HG03457 (cell line): Measurements from ENCODE around the gene FAM78B.

Source experiments
- ATAC-seq: cut with Tn5 transposase; IDR thresholded peaks from one replicate; pipeline ENCODE4 v1.9.1; 2021; ENCODE audit warnings: moderate number of reproducible peaks; ENCODE audit not compliant: unreplicated experiment

Gene FAM78B

DNA sequence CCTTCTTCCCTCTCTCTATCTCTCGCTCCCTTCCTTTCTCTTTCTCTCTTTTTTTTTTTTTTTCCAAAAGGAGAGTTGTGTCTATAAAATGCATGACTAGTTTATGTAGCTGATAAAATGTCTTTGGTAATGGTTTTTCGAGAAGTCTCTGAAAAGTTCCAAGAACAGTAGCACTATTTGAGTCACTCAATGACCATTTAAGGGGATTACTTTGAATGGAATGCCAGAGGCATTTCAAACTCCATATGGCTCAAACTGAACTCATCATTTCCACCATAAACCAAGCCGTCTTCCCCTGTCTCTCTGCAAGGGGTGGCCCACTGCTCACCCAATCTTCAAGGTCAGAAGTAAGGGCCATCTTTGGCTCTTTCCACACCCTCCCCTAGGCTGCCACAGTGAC, 93.3 kb downstream of the FAM78B start:
- ATAC-seq, result no peak

DNA sequence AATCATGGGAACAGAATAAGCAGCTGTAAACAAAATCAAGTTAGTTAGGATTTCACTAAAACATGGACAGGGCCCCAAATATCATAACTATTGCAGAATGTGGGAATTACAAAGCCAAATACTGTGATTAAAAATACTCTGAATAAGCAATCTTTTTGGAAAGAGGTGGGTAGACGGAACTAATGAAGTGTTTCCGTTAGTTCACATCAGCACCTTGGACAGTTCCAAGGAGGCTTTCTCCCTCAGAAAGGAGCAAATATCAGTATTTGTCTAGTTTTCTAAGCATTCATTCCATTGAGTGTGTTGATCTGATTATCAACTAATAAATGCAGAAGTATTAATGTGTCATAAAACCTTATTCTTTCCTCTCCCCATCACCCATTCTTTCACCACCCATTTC, 97.4 kb downstream of the FAM78B start:
- ATAC-seq, result no peak

DNA sequence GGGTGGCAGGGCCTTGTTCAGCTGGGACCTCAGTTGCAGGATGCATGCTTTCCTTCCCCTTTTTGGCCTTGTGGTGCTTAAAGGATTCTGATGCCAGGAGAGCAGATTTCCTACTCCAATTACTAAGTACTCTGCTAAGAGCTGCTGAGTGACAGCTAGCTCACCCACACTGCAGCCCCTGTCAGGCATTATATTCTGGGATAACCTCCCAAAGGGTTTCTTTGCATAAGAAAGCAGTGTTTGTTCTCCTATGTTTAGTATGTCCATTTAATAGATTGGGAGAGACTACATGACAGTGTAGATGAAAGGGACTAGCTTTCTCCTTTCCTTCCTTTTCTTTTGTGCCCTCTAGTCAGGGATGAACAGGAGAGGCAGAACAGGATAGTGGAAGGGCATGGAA, 100.7 kb downstream of the FAM78B start:
- no peak for ATAC-seq

DNA sequence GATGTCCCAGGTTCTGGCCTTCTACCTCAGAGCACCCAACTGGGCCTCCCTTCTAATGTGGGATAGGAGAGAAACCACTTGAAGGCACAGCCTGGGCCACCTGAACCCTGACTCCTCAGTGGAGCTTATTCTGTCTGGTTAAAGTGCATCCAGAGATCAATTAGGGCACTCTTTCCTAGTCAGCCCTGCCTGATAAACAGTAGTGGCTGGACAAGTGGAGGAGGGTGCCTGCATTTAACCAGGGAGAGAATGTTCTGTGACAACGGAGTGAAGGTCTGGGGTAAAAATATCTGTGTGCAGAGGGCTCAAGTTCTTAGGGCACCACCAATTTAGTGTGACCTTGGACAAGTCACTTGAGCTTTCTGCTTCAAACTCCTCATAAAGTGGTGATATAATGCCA, 101.8 kb downstream of the FAM78B start:
- ATAC-seq, result no peak

DNA sequence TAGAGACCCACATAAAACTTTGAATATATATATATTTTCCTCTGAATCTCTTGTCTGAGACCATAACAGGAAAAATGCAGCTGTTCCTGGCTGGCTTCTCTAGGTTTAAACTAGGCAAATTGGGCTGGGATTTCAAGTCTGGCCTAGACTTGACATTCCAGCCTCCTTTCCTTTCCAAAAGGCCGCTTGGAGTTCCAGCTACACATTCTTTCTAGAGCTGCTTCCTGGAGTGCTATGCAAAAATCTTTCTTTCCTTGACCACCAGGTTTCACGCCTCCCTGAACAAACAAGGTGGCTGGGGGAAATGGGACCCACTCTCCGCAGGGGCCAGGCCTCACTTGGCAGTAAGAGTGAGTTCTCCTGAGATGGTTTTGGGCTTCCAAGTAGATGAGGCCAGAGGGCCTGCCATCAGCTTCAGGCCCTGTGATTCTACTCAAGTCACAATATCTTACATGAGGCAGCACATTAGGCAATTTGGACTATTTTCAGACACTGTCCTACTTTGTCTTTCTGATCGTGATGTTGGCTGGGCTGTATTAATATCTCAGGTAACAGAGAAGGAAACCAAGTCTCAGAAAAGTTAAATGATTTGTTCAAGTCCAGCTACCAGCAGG, 102.4 kb downstream of the FAM78B start:
- no peak for ATAC-seq

DNA sequence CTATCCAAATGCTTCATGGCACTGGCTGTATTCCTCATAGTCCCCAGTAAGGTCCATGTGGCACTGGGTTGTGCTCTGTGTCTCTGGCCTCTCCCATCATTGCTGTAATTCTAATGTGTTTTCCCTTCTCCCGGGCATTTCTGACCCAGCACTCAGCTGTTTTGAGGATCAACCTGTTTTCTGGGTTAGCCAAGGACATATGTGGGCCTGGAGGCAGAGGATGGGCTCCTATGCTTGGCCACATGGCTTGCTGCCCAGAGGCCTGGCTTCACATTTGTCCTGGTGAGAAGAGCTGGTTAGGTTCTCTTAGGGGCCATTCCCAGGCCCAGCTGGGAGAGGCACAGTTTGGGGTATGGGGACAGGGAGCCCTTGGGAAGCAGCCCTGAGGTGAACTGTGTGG, 103.1 kb downstream of the FAM78B start:
- no peak for ATAC-seq

DNA sequence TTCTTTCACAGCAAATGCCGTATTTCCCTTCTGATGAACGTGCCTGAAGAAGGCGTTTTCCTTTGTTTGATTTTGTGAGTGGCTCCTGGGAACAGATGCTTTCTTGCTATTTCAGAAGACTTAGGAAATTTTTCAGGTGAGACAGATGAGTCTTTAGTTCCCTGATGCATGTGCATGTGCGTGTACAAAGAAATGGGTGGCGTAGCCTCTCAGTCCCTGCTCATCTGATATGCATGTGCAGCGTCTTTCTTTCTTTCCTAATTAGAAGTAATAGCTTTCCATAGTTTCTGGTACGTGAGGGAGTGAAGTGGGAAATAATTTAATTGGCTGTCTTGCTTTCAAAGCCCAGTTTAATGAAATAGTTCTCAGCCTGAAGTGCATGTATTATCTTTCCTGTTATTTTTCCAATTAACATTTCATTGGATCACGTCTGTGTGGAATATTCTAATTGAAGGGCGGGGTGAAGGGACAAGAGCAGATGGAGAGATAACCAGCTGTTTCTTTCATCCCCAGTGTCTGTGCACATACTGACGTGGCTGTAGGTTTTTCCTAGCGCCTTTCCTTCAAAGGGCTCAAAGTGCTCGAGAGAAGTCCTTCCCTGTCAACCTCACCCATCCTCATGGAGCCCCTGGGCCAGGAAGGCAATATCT, 104.3 kb downstream of the FAM78B start:
- ATAC-seq, result no peak

DNA sequence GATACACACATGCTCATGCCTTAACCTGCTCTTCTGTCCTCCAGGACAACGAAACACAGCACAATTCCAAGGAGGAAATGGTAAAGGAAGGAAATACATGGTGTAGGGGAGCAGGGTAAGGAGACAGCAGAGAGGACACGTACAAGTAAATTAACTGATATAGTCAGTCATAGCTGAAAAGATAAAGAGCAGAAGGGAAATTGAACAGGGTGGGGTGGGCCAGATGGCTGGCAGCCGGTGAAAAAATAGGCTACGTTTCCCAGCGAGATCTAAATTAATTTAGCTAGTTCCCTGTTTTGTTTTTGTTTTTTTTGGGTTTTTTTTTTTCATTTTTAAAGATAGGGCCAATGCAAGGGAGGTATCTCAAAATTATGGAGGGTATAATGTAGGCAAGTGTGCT, 109.2 kb downstream of the FAM78B start:
- no peak for ATAC-seq

DNA sequence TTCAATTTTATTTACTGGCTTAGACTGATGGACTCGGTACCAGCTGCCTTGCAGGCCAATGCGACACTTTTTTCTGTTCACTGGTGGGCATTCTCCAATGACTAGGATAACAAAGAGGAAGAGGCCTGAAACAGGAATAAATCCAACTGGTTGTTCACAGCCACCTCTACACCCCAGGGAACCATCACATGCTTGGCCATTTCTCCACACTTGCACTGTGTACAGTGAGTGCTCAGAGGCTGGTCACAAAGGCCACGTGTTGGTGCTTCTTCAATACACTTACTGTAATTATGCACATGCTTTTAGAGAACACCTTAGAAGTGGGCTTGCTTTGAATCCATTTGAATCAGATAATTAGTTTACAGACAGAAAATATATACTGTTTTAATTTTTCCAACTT, 113.4 kb downstream of the FAM78B start:
- no peak for ATAC-seq

DNA sequence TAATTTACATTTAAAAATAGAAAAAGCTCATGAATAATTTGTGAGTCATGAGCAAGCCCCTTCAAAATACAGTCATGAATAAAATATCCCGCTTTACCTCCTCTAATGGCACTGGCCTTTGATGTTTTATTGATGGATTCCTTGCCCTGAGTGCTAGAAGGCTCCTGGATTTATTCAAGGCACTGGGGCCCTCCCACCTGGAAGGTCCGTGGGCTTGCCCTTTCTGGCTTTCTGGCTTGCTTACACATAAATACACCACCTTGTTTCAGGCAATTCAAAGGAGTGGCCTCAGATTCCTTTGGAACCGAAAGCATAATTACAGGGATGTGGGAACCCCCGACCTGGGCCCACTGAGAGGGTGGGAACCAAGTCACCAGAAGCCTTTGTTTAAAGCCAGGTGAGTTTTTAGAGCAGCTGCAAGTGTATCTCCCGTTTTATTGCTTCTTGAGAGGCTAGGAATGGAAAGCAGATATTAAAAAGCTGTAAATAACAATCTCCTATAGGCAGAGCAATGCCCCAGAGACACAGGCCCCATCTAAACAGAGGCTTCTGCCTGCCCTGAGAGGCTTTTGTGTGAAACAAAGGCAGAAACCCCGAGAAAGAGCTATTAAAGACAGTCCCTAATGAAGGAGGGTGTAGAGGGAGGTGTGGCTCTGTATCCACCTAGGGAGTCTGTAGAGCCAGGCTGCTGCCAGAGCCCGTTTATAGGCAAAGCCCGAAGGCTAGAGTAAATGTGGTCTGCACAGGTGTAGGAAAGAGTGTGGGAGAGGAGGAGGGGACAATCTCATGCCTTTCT, 126.4 kb downstream of the FAM78B start:
- ATAC-seq, result no peak

DNA sequence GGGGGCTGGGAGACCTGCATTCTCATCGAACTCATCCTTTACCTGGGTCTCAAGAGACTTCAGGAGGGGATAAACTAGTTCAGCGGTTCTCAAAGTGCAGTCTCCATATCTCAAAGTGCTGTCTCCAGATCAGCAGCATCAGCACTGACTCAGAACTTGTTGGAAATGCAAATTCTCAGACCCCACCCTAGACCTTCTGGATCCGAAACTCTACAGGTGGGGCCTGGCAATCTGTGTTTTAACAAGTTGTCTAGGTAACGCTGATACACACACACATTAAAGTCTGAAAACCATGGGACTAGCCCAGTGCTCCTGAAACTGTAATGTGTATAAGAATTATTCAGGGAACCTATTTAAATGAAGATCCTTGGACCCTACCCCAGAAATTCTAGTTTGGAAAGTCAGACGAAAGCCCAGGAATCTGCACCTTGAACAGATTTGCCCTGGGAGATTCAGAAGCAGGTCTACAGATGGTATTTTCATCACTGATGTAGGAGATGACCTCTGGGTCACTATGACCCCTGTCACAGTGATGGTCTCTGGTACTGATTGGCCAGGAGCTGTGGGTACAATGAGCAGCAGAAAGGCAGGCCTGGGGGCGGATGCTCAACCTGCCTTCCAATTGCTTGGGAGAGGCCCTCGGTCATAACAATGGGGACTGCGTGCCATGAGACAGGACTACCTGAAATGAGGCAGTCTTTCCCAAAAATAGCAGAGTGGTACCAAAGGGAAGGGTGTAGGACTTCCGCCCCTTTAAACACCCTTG, 127.2 kb downstream of the FAM78B start:
- no peak for ATAC-seq

DNA sequence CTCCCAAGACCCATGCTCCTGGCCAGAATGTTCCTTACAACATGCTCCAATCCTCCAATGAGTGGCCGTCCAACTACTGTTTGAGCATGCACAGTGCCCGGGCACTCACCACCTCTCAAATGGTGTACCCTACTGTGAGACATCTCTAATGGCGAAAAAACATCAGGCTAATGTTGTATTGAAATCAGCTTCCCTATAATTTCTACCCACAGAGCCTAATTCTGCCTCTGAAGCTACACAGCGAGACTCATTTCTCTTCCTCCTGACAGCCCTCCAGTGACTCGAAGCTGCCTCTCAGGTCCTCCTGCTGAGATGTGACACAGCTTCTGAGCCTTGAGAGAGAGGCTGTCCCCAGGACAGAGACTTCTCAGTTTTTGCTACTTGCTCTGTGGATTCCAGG, 130.7 kb downstream of the FAM78B start:
- no peak for ATAC-seq

DNA sequence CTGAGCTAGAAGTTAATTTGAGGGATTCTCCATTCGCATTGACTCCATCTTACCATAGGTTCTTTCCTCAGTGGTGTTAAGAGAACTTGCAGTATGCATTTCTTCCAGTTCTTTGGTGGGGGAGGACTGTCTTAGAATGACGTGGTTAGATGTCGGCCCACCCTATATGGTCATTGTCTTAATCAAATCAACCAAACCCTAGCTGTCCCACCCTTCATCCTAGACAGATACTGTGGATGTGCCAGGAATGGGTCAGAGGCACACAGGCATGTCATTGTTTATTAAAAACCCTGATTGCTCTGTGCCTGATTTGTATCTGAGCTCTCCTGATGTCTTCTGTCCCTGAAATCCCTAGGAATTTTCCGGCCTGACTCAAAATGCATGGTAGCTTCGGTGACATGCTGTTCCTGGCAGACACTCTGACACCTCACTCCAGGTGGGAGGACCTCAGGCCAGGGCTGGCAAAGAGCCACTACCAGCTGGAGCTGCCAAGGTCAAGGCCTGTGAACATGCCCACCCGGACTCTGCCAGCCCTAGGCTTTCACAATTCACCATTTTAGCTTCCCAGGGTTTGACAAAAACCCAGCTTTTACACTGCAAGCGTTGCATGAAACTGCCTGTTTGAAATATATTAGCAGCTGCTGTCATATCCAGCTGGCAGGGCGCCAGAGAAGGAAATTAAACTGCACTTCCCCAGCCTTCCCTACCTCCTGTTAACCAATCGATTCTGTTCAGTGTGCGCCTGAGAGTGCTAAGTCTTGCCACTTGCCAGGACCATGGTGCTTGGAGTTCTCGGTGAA, 134.0 kb downstream of the FAM78B start:
- ATAC-seq, result no peak

DNA sequence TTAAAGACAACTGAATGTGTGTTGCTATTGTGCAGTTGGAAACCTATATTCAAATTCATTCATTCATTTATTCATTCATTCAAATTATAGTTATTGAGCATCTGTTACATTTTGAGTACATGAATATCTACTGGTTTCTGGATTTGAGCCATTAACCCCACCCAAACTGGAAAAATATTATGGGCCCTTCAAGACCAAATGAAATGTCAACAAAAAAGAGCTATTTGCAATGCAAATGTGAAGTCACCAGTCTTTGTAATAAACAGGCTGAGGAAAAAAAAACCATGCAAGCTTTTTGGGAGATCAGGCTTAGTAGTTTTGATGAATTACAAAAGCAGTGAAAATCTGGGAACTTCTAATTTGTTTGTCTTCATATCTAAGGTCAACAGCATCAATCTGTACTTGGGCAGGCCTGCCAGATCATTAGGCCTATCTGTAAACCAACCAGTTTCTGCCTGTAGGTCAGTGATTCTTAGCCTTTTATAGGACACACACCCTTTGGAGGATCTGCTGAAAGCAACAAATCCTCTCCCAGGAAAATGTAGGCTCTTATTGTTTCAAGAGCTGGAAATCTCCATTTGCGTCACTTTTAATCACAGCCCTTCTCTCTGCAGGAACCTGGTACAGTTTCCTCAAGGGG, 134.7 kb downstream of the FAM78B start:
- ATAC-seq, result no peak

DNA sequence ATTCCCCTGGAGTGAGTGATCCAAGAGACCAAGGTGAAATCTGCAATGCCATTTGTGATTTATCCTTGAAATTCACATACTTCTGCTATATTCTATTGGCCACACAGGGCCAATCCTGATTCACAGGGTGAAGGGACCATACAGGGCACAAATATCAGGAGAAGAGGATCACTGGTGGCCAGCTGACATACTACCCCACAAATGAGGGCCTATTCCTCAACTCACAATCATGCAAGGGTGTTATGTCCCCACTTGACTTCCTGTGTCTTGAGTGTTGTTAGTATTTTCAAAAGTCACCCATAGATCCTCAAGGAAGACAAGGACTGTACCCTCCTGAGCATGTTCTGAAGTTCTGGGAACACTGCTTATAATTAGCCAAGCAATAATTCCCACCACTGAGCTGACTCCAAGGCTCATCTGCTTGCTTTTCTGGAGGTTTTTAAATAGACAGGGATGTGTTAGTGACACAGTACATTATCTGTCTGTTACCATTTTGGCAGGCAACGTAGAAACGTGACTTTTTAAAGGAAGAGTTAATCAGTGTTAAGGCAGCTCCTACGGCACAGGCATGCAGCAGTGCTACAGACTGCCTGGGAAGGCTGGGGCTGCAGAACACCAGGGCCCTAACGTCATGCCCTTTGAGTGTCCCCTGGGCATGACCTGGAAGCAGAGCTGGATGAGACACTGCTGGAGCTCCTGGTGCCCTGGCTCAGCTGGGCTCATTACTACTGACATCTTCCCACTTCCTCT, 137.4 kb downstream of the FAM78B start:
- ATAC-seq, result no peak

DNA sequence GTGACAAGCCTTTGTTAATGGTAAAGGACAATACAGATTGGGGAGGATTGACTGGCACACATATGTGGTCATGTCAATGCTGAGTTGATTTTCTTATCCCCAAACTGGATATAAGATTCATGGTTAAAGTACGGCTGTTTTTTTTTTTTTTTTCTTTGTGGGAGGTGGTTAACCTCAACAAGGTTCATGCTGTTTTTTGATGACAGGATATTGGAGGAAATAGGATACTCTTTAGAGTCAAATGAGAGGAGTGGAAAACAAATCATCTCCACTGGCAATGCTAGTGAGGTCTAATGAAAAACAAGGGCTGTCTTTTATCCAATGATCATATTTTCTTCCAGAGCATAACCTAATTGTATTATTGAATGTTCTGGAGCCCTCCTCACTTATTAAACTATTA, 140.2 kb downstream of the FAM78B start:
- ATAC-seq, result no peak

DNA sequence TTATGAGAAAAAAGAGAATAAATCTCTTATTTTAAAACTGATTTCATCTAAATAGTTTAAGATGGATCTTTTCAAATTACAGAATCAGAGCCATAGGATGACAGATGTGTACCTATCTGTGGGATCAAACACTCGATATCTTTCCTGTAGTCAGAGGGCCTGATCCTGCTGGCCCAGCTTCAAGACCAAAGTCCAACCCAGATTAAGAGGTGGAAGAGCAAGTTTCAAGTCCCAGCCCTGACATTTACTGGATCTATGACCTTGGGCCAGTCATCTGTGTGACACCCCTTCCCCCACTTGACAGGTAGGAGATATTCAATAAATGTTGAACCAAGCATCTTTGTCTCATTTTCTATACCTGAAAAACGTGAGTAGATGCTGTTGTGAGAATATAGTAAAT, 140.7 kb downstream of the FAM78B start:
- no peak for ATAC-seq

DNA sequence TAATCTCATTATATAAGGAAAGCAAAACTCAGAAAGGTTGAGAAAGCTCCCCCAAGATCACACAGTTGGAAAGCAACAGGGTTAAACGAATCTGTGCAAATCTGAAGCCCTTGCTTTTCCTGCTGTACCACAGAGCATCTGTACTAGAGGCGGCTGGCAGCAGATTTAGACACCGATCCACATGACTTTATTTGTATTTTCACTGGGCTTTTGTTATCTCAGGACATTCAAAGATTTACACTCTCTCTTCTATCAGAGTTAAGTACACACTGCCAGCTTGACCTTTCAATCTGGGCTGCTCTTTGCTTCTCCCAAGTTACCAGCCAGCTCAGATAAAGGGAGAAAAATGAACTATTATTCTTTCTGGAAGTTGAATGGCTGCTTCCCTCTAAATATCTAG, 146.6 kb downstream of the FAM78B start:
- no peak for ATAC-seq
